GM12875 (cell line): Measurements from ENCODE around the gene NOTCH1.

Experiments used
- H3K4me3 ChIP-seq: one replicate; pipeline ENCODE4 v1.5.1; 2011; ENCODE audit warnings: low read depth, low read length, control low read depth
- CTCF ChIP-seq: IDR thresholded peaks from 2 replicates; pipeline ENCODE4 v1.5.1; 2011; ENCODE audit warnings: low read depth, mild to moderate bottlenecking, control low read depth, inconsistent platforms, low read length, moderate library complexity, borderline replicate concordance; ENCODE audit not compliant: insufficient read depth

Gene NOTCH1

GRCh38 chr9:136486823-136487620 lies 58.8 kb downstream of the NOTCH1 start:
- no peak for TF ChIP-seq CTCF
- no peak overlapping the region for H3K4me3 ChIP-seq

- no peak for TF ChIP-seq CTCF
- H3K4me3 ChIP-seq, result no peak overlapping the region
Observed at GRCh38 chr9:136486131-136486530, 59.7 kb downstream of the NOTCH1 start.

GRCh38 chr9:136485049-136486045 lies 60.5 kb downstream of the NOTCH1 start:
- H3K4me3 ChIP-seq, result no peak overlapping the region
- peak; percentile 87 for TF ChIP-seq CTCF

GRCh38 chr9:136484153-136485048 lies 61.4 kb downstream of the NOTCH1 start:
- no peak for TF ChIP-seq CTCF
- peak overlapping the region; percentile 60 for H3K4me3 ChIP-seq

GRCh38 chr9:136483589-136484152 lies 62.2 kb downstream of the NOTCH1 start:
- peak overlapping the region; percentile 60 for H3K4me3 ChIP-seq

More at GRCh38 chr9:136483589-136484152, 62.2 kb downstream of the NOTCH1 start:
- no peak for TF ChIP-seq CTCF
